Mesendoderm (in vitro differentiated cells): Measurements from ENCODE around the gene USP22.

Experiments
- DNase-seq: peaks from one replicate; pipeline ENCODE4 v3.0.0; 2013
- H2AK5ac ChIP-seq: 2 replicates; pipeline ENCODE4 v1.6.1; 2013; ENCODE audit warnings: low read length, inconsistent platforms
- H2BK120ac ChIP-seq: 2 replicates; pipeline ENCODE4 v1.6.1; 2013; ENCODE audit warnings: low read depth, mild to moderate bottlenecking, low read length, moderate library complexity, mixed read lengths
- H2BK15ac ChIP-seq: replicated peaks from 2 replicates; pipeline ENCODE4 v1.6.1; 2013; ENCODE audit warnings: low read depth, mild to moderate bottlenecking, moderate library complexity
- H2BK5ac ChIP-seq: 2 replicates; pipeline ENCODE4 v1.6.1; 2013; ENCODE audit warnings: low read length, inconsistent platforms
- H3K18ac ChIP-seq: 2 replicates; pipeline ENCODE4 v1.6.1; 2013; ENCODE audit warnings: mild to moderate bottlenecking, low read length, mixed read lengths
- H3K23ac ChIP-seq: one replicate; pipeline ENCODE4 v1.6.1; 2013; ENCODE audit warnings: low read length
- H3K27ac ChIP-seq: 2 replicates; pipeline ENCODE4 v1.5.1; 2013; ENCODE audit warnings: low read depth, mild to moderate bottlenecking, inconsistent platforms, low read length, moderate library complexity
- H3K27me3 ChIP-seq: 2 replicates; pipeline ENCODE4 v1.6.1; 2013; ENCODE audit warnings: low read length, control low read depth, mild to moderate bottlenecking, inconsistent platforms; ENCODE audit not compliant: insufficient read depth, poor library complexity
- H3K36me3 ChIP-seq: 2 replicates; pipeline ENCODE4 v1.6.1; 2013; ENCODE audit warnings: low read length, inconsistent platforms; ENCODE audit not compliant: control insufficient read depth, insufficient read depth
- H3K4ac ChIP-seq: one replicate; pipeline ENCODE4 v1.6.1; 2013; ENCODE audit warnings: low read depth, mild to moderate bottlenecking, low read length, moderate library complexity
- H3K4me1 ChIP-seq: 2 replicates; pipeline ENCODE4 v1.6.1; 2013; ENCODE audit warnings: low read depth, low read length, inconsistent platforms; ENCODE audit not compliant: control insufficient read depth
- H3K4me2 ChIP-seq: 2 replicates; pipeline ENCODE4 v1.6.1; 2013; ENCODE audit warnings: low read length
- H3K4me3 ChIP-seq: 2 replicates; pipeline ENCODE4 v1.5.1; 2013; ENCODE audit warnings: mild to moderate bottlenecking, low read length
- H3K56ac ChIP-seq: one replicate; pipeline ENCODE4 v1.6.1; 2013; ENCODE audit warnings: low read length
- H3K79me1 ChIP-seq: 2 replicates; pipeline ENCODE4 v1.6.1; 2013; ENCODE audit warnings: low read length, inconsistent platforms
- H3K79me2 ChIP-seq: 2 replicates; pipeline ENCODE4 v1.6.1; 2013; ENCODE audit warnings: mild to moderate bottlenecking, low read length; ENCODE audit not compliant: control insufficient read depth, insufficient read depth
- H3K9ac ChIP-seq: 2 replicates; pipeline ENCODE4 v1.6.1; 2013; ENCODE audit warnings: low read length, inconsistent platforms
- H4K5ac ChIP-seq: one replicate; pipeline ENCODE4 v1.6.1; 2013; ENCODE audit warnings: low read length
- H4K8ac ChIP-seq: one replicate; pipeline ENCODE4 v1.6.1; 2013; ENCODE audit warnings: low read depth, mild to moderate bottlenecking, control low read depth, low read length, moderate library complexity
- WGBS: extraction: QIAGEN DNeasy Blood & Tissue Kit; methylation state at CpG from one replicate; pipeline ENCODE4 v1.1.7; 2013; ENCODE audit warnings: low lambda C conversion rate, missing lambda C conversion rate; ENCODE audit not compliant: insufficient coverage; ENCODE audit errors: extremely low coverage; 5-methylcytosine and 5-hydroxymethylcytosine counted together

USP22 gene

GRCh38 chr17:20988896-20989295 is 53.9 kb downstream of the USP22 start:
- no peak overlapping the region for H3K4me3 ChIP-seq
- H3K18ac ChIP-seq: no peak overlapping the region
- no CpG with 5 or more reads among the region's 3 CpGs for WGBS
- no peaks in the 10 kb centered on the region for H3K36me3 ChIP-seq
- H3K4me1 ChIP-seq: no peaks in the 10 kb centered on the region
- no peak overlapping the region for H2BK15ac ChIP-seq
- DNase-seq: no peak
- no peak overlapping the region for H4K8ac ChIP-seq
- no peak overlapping the region for H3K56ac ChIP-seq
- no peaks in the 10 kb centered on the region for H3K79me1 ChIP-seq
- no peaks in the 10 kb centered on the region for H3K79me2 ChIP-seq
- H3K23ac ChIP-seq: no peak overlapping the region
- no peak overlapping the region for H2BK5ac ChIP-seq
- H3K4ac ChIP-seq: no peak overlapping the region
- H3K4me2 ChIP-seq: no peak overlapping the region
- H3K27me3 ChIP-seq: no peaks in the 10 kb centered on the region
- H3K27ac ChIP-seq: no peak overlapping the region
- H2BK120ac ChIP-seq: no peak overlapping the region
- H4K5ac ChIP-seq: no peak overlapping the region
- H3K9ac ChIP-seq: no peak overlapping the region
- no peak overlapping the region for H2AK5ac ChIP-seq

GRCh38 chr17:20988001-20988636 is 54.7 kb downstream of the USP22 start:
- no peak overlapping the region for H3K4ac ChIP-seq
- no peak overlapping the region for H2AK5ac ChIP-seq
- H3K4me1 ChIP-seq: no peaks in the 10 kb centered on the region
- no peak overlapping the region for H3K27ac ChIP-seq
- no peak overlapping the region for H3K9ac ChIP-seq
- H3K23ac ChIP-seq: no peak overlapping the region
- H4K8ac ChIP-seq: no peak overlapping the region
- no peak overlapping the region for H2BK5ac ChIP-seq
- no peak overlapping the region for H3K4me2 ChIP-seq
- H3K27me3 ChIP-seq: no peaks in the 10 kb centered on the region
- no peaks in the 10 kb centered on the region for H3K36me3 ChIP-seq
- no peak for DNase-seq
- no peaks in the 10 kb centered on the region for H3K79me2 ChIP-seq
- no peak overlapping the region for H3K18ac ChIP-seq
- no peak overlapping the region for H3K56ac ChIP-seq
- no peak overlapping the region for H3K4me3 ChIP-seq
- no peaks in the 10 kb centered on the region for H3K79me1 ChIP-seq
- no peak overlapping the region for H2BK120ac ChIP-seq
- WGBS: no CpG with 5 or more reads among the region's 11 CpGs
- no peak overlapping the region for H4K5ac ChIP-seq
- no peak overlapping the region for H2BK15ac ChIP-seq

GRCh38 chr17:20987511-20987910 is 55.3 kb downstream of the USP22 start:
- Histone ChIP-seq H4K5ac (no peak overlapping the region), H3K4ac (no peak overlapping the region), H3K79me2 (no peaks in the 10 kb centered on the region), H3K27me3 (no peaks in the 10 kb centered on the region), H3K79me1 (no peaks in the 10 kb centered on the region), H3K56ac (no peak overlapping the region), H3K36me3 (no peaks in the 10 kb centered on the region), H4K8ac (no peak overlapping the region), H2AK5ac (no peak overlapping the region), H2BK15ac (no peak overlapping the region), H3K27ac (no peak overlapping the region), H3K9ac (no peak overlapping the region), H3K4me3 (no peak overlapping the region), H2BK5ac (no peak overlapping the region), H3K23ac (no peak overlapping the region), H3K4me2 (no peak overlapping the region), H2BK120ac (no peak overlapping the region), H3K18ac (no peak overlapping the region), H3K4me1 (no peaks in the 10 kb centered on the region)
- WGBS: no CpG with 5 or more reads among the region's 5 CpGs
- DNase-seq: no peak

DNA sequence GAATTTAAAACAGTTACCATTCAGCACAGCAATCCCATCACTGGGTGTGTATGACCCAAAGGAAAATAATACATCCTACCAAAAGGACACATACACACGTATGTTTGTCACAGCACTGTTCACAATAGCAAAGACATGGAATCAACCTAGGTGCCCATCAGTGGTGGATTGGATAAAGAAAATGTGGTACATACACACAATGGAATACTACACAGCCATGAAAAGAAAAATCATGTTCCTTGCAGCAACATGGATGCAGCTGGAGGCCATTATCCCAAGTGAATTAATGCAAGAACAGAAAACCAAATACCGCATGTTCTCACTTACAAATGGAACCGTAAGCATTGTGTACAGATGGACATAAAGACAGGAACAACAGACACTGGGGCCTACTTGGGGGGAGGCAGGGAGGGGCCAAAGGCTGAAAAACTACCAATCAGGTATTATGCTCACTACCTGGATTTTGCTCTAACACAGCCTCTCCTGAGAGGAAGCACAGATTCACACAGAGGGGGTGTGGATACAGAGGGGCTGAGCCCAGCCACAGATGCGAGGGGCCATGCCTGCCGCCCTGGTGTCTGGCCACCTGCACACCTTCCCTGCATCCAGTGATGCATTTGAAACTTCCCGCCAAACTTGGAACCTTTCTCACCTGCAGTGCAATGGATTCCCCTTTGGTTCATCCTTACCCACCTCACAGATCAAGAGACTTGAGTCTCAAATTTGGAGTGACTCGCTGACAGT is 55.9 kb downstream of the USP22 start:
- Histone ChIP-seq H4K5ac (no peak overlapping the region), H3K79me1 (no peaks in the 10 kb centered on the region), H3K27ac (no peak overlapping the region), H3K56ac (no peak overlapping the region), H3K4me1 (no peaks in the 10 kb centered on the region), H3K27me3 (no peaks in the 10 kb centered on the region), H2BK120ac (no peak overlapping the region), H3K9ac (no peak overlapping the region), H2AK5ac (no peak overlapping the region), H3K79me2 (no peaks in the 10 kb centered on the region), H3K23ac (no peak overlapping the region), H4K8ac (no peak overlapping the region), H3K4me3 (no peak overlapping the region), H3K36me3 (no peaks in the 10 kb centered on the region), H3K18ac (no peak overlapping the region), H2BK15ac (no peak overlapping the region), H3K4ac (no peak overlapping the region), H2BK5ac (no peak overlapping the region), H3K4me2 (no peak overlapping the region)
- no peak for DNase-seq
- WGBS: no CpG with 5 or more reads among the region's 7 CpGs

DNA sequence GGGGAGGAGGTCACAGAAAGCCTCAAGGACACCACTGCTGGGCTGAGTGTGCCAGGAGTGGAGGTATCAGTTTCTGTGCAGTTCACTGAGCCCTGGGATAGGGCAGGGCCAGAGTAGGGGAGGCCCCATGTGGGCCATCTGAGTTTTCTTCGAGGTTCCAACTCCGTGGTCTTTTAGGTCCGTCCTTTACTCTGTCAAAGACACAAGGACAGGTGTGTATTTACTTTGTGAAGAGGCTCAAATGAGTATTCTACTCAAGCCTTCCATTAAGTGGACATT is 59.5 kb downstream of the USP22 start:
- H3K9ac ChIP-seq: no peak overlapping the region
- H3K23ac ChIP-seq: no peak overlapping the region
- H4K8ac ChIP-seq: no peak overlapping the region
- H2BK5ac ChIP-seq: no peak overlapping the region
- H2BK120ac ChIP-seq: no peak overlapping the region
- H3K4ac ChIP-seq: no peak overlapping the region
- no peak overlapping the region for H3K27ac ChIP-seq
- no peak overlapping the region for H3K56ac ChIP-seq
- no peaks in the 10 kb centered on the region for H3K4me1 ChIP-seq
- H3K79me1 ChIP-seq: no peaks in the 10 kb centered on the region
- no peaks in the 10 kb centered on the region for H3K27me3 ChIP-seq
- DNase-seq: no peak
- no CpG with 5 or more reads among the region's 3 CpGs for WGBS
- H3K36me3 ChIP-seq: no peaks in the 10 kb centered on the region
- no peak overlapping the region for H2BK15ac ChIP-seq
- H3K4me2 ChIP-seq: no peak overlapping the region
- H3K4me3 ChIP-seq: no peak overlapping the region
- H2AK5ac ChIP-seq: no peak overlapping the region
- H4K5ac ChIP-seq: no peak overlapping the region
- H3K79me2 ChIP-seq: no peaks in the 10 kb centered on the region
- H3K18ac ChIP-seq: no peak overlapping the region
